DLD1 (cell line): ENCODE results near the gene FXYD2.

Experiments
- in situ Hi-C: cut with HindIII; loops from 2 replicates; pipeline ENCODE4 v1.10.0; 2017; ENCODE audit warnings: low sequenced_read_pairs

FXYD2 gene

DNA sequence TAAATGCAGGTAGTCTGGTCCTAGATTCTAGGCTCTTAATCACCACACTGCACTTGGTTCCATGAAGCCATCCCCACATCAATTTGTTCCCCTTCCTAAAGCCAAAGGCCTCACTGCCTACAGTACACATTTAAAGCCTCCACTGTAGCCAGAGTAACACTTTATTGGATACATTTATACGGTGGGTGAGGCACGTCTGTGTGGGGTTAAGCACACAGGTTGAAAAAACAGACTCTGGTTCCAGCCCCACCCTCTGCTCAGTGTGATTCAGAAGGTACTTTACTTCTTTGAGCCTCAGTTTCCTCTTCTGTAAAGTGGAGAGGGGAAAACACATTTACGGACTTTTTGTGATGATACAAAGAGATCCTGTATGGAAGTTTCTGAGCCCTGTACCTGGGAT lies 50.0 kb downstream of the FXYD2 start:
- in situ Hi-C loops: no loop called here

DNA sequence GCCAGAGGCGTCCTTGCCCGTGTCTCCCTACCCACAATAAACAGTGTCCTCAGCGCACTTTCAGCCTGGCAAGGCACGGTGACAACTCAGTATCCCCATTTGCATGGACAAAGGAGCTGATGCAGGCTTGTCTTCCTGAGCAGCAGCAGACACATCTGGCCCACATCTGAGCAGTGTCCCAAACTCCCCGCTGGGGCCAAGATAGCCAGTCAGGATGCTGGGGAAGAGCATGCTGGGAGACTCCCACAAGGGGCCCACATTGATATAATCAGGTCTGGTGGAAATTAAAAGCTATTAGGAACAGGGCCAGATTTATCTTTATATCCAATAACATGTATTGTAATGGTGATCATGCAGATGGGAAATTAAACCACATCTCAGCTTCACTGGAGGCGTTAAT lies 52.2 kb downstream of the FXYD2 start:
- in situ Hi-C loops: no loop called here

DNA sequence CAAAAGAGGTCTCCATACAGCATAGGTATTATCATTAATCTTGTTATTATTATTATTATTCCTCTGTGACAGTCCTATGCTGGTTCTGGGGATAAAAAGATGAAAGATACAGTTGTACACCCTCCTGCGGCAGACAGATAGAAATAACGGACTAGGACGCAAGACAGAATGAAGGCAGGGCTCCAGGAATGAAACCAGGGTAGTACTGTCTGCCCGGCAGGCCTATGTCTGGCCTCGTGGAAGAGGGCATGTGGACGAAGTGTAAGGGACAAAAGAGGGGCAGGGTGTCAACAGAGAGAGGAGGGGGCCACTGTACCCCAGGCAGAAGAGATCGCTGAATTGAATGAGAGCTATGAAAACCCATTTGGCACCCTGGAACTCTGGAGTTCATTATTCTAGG lies 52.7 kb downstream of the FXYD2 start:
- in situ Hi-C loops: no loop called here

DNA sequence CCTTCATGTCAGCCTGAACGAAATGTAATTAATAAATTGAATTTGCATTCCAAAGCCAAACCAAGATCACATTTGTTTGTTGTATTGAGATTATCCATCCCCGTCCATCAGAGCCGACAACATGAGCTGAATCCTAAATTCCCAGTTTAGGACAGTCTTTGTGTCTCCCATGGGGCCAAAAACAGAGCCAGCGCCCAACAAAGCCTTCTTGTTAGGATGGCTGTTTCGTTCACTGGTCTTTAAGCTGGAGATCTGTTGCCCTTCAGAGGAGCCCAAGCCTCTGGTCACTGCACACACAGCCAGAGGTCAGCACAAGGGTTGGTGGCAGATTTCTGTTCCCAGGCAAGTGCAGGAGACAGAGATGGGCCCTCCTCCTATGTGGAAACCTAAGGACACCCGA lies 53.3 kb downstream of the FXYD2 start:
- in situ Hi-C loops: no loop called here

DNA sequence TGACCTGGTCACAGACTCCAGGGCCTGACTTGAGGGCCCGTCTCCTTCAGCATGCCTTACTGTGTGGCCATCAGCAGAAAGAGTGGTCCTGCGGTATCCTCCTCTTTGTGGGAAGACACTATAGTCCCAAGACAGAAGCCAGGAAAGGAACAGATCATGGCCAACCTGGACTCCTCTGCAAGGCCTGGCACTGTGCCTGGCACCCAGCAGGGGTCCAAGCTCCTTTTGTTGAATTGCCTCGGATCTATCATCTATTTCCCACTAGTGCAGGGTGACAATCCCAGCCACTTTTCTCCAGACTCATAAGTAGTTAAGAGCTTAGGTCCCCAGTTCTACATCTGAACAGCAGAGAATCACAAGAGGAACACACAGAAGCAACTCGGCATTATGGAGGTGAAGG lies 54.5 kb downstream of the FXYD2 start:
- in situ Hi-C loops: no loop called here
